Ishikawa (cell line): ENCODE measurements around the gene MT1F.

Experiments used
- CEBPB ChIP-seq: IDR thresholded peaks from 2 replicates; pipeline ENCODE4 v1.6.1; 2012
- CREB1 ChIP-seq: IDR thresholded peaks from 2 replicates; pipeline ENCODE4 v1.6.1; 2012; ENCODE audit warnings: low read depth
- EGR1 ChIP-seq: IDR thresholded peaks from 2 replicates; pipeline ENCODE4 v1.6.1; 2012
- EP300 ChIP-seq: IDR thresholded peaks from 2 replicates; pipeline ENCODE4 v1.6.1; 2012; ENCODE audit warnings: borderline replicate concordance
- FOXM1 ChIP-seq: IDR thresholded peaks from 2 replicates; pipeline ENCODE4 v1.6.1; 2012; ENCODE audit warnings: low read depth, borderline replicate concordance
- NFIC ChIP-seq: IDR thresholded peaks from 2 replicates; pipeline ENCODE4 v1.6.1; 2012
- RAD21 ChIP-seq: IDR thresholded peaks from 2 replicates; pipeline ENCODE4 v1.6.1; 2012; ENCODE audit warnings: low read depth
- REST ChIP-seq: IDR thresholded peaks from 2 replicates; pipeline ENCODE4 v1.6.1; 2012; ENCODE audit warnings: low read depth, mild to moderate bottlenecking
- TAF1 ChIP-seq: IDR thresholded peaks from 2 replicates; pipeline ENCODE4 v1.6.1; 2012; ENCODE audit warnings: low read depth, mild to moderate bottlenecking
- TCF12 ChIP-seq: IDR thresholded peaks from 2 replicates; pipeline ENCODE4 v1.6.1; 2012; ENCODE audit warnings: low read depth
- TEAD4 ChIP-seq: IDR thresholded peaks from 2 replicates; pipeline ENCODE4 v1.6.1; 2012
- YY1 ChIP-seq: IDR thresholded peaks from 2 replicates; pipeline ENCODE4 v1.6.1; 2012; ENCODE audit warnings: low read depth
- ZBTB7A ChIP-seq: IDR thresholded peaks from 2 replicates; pipeline ENCODE4 v1.6.1; 2012; ENCODE audit warnings: low read depth
- TF ChIP-seq, protein P1 (sequence below): IDR thresholded peaks from 2 replicates; pipeline ENCODE4 v1.6.1; 2012
- TF ChIP-seq, protein P2 (sequence below): IDR thresholded peaks from 2 replicates; pipeline ENCODE4 v1.6.1; 2012

MT1F gene

DNA sequence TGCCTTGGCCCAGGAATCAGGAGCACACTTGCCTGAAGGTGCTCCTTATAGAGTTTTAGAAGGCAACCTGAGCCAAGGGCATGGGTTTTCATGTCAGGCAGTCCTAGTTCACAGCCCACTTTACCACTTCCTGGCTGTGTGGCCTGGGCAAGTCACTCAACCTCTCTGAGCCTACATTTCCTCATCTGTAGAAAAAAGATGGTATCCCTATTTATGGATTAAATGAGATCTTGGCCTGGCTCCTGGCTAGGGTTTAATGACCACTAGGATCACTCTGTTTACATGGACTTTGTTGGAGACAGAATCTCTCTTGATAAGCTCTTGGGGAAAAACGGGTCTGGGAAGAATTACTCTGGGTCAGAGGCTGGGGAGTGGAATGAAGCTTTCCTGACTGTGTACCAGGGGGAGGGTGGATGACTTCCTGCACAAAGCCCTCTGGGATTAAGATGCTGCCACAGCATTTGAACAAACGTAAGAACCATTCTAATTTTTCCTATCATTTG lies 47.1 kb upstream of the MT1F start:
- TF ChIP-seq, protein P1, sequence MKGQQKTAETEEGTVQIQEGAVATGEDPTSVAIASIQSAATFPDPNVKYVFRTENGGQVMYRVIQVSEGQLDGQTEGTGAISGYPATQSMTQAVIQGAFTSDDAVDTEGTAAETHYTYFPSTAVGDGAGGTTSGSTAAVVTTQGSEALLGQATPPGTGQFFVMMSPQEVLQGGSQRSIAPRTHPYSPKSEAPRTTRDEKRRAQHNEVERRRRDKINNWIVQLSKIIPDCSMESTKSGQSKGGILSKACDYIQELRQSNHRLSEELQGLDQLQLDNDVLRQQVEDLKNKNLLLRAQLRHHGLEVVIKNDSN, result no peak
- no peak for TF ChIP-seq RAD21
- TF ChIP-seq CREB1, result no peak
- 0 out of 2 replicates have a peak, but pooled peaks have one; percentile 33 for TF ChIP-seq ZBTB7A
- TF ChIP-seq CEBPB, result no peak
- TF ChIP-seq FOXM1, result no peak
- no peak for TF ChIP-seq TEAD4

DNA sequence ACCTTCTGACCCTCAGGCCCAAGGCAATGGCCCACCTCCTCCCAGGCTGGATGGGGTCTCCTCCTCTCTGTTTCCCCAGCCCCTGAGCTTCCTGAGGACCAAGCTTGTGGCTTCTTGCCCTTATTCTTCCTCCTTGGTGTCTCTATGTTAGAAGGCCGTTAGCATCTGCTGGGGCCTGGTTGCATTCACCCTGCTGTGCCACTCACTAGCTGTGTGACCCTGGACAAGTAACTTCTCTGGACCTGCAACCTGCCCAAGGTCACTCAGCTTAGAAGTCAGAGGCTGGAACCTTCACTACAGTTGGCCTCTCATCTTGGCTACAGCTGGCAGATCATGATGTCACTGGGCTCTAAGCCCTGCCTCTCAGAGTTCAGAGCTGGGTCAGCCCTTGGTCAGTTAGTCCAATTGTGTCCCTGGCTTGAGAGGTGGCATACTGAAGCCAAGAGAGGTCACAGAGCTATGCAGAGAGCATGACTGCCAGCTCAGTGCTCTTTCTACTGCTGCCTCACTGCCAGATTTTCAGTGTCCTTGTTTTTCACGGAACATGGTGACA lies 46.4 kb upstream of the MT1F start:
- TF ChIP-seq EP300, result no peak
- no peak for TF ChIP-seq RAD21
- TF ChIP-seq TAF1, result no peak
- no peak for TF ChIP-seq TCF12
- no peak for TF ChIP-seq EGR1
- TF ChIP-seq FOXM1, result no peak
- TF ChIP-seq, protein P2, sequence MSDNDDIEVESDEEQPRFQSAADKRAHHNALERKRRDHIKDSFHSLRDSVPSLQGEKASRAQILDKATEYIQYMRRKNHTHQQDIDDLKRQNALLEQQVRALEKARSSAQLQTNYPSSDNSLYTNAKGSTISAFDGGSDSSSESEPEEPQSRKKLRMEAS, result no peak
- TF ChIP-seq TEAD4, result no peak
- TF ChIP-seq NFIC, result no peak
- TF ChIP-seq, protein P1, result no peak

DNA sequence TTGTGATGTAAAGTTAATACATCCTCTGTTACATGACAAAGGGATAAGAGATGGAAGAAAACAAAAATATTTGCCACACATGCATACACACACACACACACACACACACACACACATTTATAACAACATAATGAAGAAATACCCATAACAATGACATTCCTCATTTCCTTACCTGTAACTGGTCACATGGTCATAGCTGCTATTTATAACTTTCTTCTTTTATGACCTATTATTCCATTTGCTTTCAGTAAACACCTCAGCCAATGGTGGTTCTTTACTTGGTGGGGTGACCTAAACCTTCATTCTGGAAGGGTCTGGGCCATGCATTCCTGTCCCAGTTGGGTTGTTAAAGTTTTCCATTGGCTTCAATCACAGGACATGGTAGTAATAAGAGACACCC lies 44.1 kb upstream of the MT1F start:
- no peak for TF ChIP-seq NFIC
- TF ChIP-seq, protein P1, result peak; percentile 48; the same call in 1 of the 2 replicates

- TF ChIP-seq EP300 (peak; percentile 43; the same call in 1 of the 2 replicates), CREB1 (no peak), FOXM1 (no peak), NFIC (no peak), REST (no peak), YY1 (no peak), EGR1 (no peak), TEAD4 (0 out of 2 replicates have a peak, but pooled peaks have one; percentile 38), TAF1 (no peak), CEBPB (no peak), ZBTB7A (no peak), RAD21 (no peak)
- TF ChIP-seq, protein P1, result no peak
Observed at GRCh38 chr16:56614549-56614991, 43.2 kb upstream of the MT1F start.

DNA sequence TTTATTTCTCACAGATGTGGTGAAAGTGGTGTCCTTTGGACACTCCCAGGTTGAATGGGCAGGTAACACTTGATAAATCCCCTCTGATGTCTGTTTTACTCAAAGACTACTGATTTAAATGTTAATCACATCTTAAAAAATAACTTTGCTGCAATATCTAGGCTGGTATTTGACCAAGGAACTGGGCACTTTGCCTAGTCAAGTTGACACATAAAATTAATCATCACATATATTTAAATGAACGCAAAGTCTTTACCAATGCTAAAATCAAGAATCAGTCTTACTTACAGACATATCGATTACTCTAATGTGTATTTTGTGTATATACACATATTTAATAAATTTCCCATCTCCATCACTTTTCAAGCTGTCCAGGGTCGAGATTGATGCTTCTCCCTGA lies 42.4 kb upstream of the MT1F start:
- TF ChIP-seq FOXM1 (no peak), REST (no peak), EGR1 (no peak), TAF1 (no peak), CEBPB (no peak), TEAD4 (no peak), CREB1 (no peak), YY1 (no peak), EP300 (no peak), RAD21 (no peak), ZBTB7A (no peak), NFIC (no peak)
- TF ChIP-seq, protein P1, result no peak
- TF ChIP-seq, protein P2, result no peak
